Stimulated activated CD8-positive, alpha-beta memory T cell treated with anti-CD3 and anti-CD28 coated beads, Interleukin-4, amount 100 ng/mL, for 1 hour (primary cell): ENCODE results near the gene BAHCC1.

ENCODE experiments used
- DNase-seq, 2 donors: peaks; one replicate each; pipeline ENCODE4 v3.0.0-alpha.2; 2020; ENCODE audit warnings: low read depth in 2 of 2, low spot score in 1 of 2

Gene BAHCC1

GRCh38 chr17:81477173-81477572 lies 81.9 kb downstream of the BAHCC1 start:
- no peak for DNase-seq

GRCh38 chr17:81478119-81478518 lies 82.9 kb downstream of the BAHCC1 start:
- DNase-seq, result no peak

- DNase-seq, result no peak
These were observed 84.2 kb downstream of the BAHCC1 start for GRCh38 chr17:81479175-81480071.

GRCh38 chr17:81480140-81481072 lies 85.1 kb downstream of the BAHCC1 start:
- no peak for DNase-seq

- peak in 1 of 2 donors; percentile 27 for DNase-seq
These were observed 86.0 kb downstream of the BAHCC1 start for GRCh38 chr17:81481073-81481799.

- no peak for DNase-seq
These were observed 86.7 kb downstream of the BAHCC1 start for GRCh38 chr17:81481815-81482505.

GRCh38 chr17:81482673-81483072 lies 87.4 kb downstream of the BAHCC1 start:
- no peak for DNase-seq

GRCh38 chr17:81483085-81483861 lies 88.0 kb downstream of the BAHCC1 start:
- DNase-seq, result no peak

- no peak for DNase-seq
These were observed 88.6 kb downstream of the BAHCC1 start for GRCh38 chr17:81483862-81484194.

GRCh38 chr17:81484195-81484979 lies 89.1 kb downstream of the BAHCC1 start:
- peak; percentile 61 to 78 for DNase-seq

- no peak for DNase-seq
These were observed 91.0 kb downstream of the BAHCC1 start for GRCh38 chr17:81486199-81486810.

- no peak for DNase-seq
These were observed 91.8 kb downstream of the BAHCC1 start for GRCh38 chr17:81487089-81487486.

GRCh38 chr17:81487487-81488275 lies 92.4 kb downstream of the BAHCC1 start:
- DNase-seq, result peak in 1 of 2 donors; percentile 68

- DNase-seq, result no peak
These were observed 93.1 kb downstream of the BAHCC1 start for GRCh38 chr17:81488276-81488860.

GRCh38 chr17:81489012-81489997 lies 94.0 kb downstream of the BAHCC1 start:
- DNase-seq, result no peak
